CD4-positive, alpha-beta T cell treated with Interleukin-17A for 4 hours (primary cell): ENCODE data around the gene ZMIZ1.
A peak's percentile ranks its signal among the peaks of the same experiment; 100 is the strongest.

Source experiments
- DNase-seq: peaks from one replicate; pipeline ENCODE4 v3.0.0-alpha.2; 2020; ENCODE audit warnings: mixed read lengths

Gene ZMIZ1, protein sequence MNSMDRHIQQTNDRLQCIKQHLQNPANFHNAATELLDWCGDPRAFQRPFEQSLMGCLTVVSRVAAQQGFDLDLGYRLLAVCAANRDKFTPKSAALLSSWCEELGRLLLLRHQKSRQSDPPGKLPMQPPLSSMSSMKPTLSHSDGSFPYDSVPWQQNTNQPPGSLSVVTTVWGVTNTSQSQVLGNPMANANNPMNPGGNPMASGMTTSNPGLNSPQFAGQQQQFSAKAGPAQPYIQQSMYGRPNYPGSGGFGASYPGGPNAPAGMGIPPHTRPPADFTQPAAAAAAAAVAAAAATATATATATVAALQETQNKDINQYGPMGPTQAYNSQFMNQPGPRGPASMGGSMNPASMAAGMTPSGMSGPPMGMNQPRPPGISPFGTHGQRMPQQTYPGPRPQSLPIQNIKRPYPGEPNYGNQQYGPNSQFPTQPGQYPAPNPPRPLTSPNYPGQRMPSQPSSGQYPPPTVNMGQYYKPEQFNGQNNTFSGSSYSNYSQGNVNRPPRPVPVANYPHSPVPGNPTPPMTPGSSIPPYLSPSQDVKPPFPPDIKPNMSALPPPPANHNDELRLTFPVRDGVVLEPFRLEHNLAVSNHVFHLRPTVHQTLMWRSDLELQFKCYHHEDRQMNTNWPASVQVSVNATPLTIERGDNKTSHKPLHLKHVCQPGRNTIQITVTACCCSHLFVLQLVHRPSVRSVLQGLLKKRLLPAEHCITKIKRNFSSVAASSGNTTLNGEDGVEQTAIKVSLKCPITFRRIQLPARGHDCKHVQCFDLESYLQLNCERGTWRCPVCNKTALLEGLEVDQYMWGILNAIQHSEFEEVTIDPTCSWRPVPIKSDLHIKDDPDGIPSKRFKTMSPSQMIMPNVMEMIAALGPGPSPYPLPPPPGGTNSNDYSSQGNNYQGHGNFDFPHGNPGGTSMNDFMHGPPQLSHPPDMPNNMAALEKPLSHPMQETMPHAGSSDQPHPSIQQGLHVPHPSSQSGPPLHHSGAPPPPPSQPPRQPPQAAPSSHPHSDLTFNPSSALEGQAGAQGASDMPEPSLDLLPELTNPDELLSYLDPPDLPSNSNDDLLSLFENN

DNA sequence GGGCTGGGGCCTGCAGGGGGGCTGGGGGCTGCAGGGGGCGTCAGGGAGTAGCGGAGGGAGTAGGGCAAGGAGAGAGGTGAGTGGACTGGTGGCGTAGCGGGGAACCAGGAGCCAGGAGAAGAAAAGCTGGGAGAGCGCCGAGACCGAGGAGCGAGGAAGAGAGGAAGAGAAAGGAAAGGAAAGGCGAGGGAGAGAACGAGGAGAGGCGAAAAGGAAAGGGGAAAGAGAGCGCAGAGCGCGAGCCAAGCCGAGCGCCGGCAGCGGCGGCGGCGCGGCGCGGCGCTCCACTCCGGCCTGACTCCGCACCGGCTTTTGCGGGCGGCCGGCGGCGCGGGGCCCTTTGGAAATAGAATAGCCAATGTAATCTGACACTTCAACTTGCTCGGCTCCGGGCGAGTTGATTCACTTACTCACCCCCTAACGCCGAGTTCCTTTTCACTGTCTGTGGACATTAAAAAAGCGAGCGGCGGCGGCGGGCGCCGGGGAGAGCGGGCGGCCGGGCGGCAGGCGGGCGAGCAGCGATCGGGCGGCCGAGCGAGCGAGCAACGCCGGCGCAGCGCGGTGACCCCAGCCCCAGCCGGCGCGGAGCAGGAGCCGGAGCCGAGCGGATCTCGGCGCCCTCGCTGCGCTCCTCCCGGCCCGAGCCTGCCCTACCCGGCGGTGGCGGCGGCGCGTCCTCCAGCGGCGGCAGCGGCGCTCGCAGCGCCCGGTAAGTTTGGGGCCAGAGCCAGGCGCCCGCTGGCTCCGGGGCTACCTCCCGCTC lies at the start of gene ZMIZ1:
TSS of gene ZMIZ1 (plus strand) at position 405 of the 763 bp plus-strand sequence. CDS start 132,667 bp downstream, outside the sequence.
- peak; percentile 86 for DNase-seq

DNA sequence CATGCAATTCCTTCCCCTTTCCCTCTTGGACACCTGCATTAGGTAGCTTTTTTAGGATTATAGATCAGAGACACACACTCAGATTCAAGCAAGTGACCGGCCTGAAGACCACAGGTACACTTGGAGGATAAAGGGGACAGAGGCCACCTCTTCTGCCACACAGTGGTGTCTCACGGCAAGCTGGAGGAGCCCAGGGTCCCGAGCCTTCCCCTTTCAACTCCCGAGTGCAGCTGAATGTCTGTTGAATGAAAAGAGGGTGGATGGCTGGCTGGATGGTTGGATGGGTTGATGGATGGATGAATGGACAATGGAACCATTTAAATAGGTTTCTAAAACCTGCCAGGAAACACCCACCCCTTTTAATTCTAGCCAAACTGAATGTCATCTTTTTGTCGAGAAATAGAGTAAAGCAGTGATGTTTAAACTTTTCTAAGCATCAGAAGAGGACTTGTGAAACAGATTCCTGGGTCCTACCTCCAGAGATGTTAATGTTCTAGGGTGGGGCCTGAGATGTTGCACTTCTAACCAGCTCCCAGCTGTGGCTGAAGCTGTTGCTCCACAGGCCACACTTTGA lies 49.2 kb upstream of the ZMIZ1 start:
- DNase-seq = no peak

DNA sequence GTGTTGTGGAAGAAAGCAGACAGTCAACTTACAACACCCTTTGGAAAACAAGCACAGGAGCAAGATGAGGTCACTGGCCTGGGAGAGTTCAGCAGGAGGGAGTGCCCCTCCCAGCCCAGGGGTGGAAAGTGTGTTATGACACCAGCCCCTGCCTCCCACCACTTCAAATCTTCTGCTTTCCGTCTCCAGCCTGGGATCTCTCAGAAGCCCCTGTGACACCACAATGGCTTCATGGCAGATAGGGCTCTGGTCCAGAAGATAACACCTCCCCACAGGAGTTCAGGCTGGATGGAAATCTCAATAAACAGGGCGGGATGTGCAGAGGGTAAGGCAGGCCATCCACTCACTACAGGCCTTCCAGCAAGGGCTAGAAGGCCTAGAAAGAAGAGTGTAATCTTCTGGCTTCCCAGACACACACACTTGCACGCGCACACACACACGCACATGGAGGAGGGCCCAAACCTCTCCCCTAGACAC lies 48.7 kb upstream of the ZMIZ1 start:
- no peak for DNase-seq

DNA sequence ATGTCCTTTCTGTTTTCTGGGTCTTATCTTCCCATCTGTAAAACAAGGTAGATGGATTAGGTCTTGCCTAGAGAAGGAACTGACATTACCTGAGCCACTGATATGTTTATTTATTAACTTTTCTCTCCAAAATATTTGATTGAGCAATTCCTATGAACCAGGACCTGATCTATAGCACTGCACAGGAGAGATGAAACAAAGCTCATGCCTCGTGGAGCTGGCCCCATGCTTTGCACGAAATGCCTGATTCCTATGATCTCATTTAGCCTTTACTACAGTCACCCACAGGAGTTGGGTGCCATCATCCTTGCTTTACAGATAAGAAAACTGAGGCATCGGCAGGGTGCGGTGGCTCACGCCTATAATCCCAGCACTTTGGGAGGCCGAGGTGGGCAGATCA lies 48.2 kb upstream of the ZMIZ1 start:
- no peak for DNase-seq

DNA sequence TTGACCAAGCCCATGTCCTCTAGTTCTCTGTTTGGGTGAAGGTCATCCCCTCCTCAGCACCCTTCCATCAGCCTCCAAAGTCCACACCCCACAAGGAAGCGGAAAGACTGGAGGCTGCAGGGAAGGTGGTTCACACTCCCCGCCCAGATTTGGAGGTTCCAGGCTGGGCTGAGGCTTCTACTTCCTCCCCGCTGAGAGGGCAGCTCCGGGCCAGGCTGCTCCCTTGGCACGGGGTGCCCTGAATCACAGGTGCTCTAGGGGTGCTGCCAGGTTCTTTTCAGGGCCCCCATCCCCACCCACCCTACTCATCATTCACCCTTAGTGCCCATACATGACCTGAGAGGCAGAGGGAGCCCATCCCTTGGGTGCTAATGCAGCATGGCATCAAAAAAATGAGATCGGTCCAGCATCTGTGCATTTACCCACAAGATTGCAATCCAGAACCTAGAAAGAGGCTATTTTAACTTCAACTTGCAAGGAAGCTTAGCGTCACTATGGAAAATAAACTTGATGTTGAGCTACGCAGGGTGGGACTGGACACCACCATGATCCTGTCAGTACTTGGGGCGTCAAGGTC lies 47.3 kb upstream of the ZMIZ1 start:
- no peak for DNase-seq

DNA sequence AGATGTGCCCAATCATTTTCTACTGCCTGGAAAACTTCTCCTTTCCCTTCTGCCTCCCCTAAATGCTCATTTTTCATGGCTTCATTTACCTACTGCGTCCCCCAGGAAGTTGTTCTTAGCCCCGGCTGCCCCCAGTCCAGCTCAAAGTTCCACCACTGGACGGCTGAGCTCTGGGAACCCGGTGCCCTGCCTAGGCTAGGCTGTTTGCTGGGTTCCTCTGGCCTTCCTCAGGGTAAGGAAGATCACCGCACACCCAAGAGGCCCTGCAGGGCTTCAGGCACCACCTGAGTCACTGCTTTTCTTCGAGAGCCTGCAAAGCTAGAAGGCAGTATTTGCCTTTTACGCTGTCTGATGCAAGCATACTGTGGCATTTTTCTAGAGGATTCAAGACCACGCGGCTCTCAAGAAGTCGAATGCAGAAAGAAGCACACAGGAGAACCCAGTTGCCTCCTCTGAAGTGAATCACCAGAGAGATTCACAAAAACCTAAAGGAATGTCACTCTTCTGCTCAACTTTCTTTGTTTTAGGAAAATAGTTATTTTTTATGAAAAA lies 46.7 kb upstream of the ZMIZ1 start:
- no peak for DNase-seq

DNA sequence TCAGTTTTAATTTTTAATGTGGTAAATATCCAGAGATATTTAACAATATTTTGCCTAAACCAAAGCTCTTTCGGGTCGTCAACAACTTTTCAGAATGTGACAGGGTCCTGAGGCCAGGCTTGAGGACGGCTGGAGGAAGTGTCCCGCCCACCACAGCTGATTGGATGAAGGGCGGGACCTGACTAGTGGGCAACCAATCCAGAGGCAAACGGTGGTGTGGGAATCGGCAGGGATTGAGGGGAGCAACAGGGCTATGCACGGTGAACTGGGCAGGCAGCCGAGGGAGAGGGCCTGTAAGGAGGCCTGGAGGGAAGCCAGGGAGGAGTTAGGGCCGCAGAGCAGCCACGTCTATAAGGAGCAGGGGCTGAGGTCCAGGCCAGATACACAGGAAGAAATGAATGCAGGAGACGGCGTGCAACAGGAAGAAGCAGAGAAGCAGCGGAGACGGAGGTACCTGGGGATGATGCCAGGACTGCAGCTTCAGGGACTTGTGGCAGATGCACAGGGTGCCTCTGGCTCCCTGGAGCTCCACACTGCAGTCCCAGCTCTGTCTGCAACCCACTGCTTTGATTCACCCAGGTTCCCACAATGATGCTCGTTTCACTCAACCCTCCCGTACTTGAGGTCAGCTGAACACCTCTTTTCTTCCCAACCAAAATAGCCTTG lies 46.1 kb upstream of the ZMIZ1 start:
- DNase-seq = peak; percentile 31

DNA sequence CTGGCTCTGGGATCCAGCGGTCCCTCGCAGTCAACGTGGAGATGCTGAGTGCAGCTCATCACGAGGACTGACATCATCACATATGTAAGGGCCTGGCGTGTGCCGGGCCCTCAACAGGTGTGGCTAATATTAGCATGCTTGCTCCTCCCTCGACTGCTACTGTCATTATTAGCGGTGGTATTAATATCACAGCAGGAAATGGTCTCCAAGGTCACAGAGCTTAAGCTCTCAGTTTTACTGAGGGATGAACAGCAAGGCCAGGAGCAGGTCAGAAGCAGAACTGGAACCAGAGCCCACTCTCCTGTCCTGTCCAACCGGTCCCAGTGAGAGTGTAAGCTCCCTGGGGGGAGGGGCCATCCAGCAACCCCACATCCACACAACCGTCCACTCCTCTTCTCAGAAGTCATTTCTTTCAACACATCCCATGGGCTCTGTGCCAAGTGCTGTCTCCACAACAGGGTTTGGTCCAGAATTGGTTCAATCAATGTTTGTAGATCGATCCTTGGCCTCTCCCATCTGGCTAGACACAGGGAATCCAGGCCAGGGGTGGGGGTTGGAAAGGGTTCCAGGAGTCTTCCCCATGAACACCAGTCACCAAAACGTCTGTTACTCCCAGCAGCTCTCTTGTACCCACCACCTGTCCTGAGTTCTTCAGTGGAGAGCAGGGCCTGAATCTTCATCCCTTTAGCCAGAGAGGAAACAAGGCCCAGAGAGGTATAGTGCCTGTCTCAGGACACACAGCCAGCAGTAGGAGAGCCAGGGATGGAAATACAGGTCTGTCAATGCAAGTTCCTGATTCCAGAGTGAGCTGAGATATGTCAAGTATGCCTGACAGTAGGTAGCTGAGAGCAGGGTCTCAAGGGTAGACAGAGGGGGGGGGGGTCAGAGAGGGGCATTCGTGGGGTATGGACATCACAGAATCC lies 45.3 kb upstream of the ZMIZ1 start:
- DNase-seq = no peak

DNA sequence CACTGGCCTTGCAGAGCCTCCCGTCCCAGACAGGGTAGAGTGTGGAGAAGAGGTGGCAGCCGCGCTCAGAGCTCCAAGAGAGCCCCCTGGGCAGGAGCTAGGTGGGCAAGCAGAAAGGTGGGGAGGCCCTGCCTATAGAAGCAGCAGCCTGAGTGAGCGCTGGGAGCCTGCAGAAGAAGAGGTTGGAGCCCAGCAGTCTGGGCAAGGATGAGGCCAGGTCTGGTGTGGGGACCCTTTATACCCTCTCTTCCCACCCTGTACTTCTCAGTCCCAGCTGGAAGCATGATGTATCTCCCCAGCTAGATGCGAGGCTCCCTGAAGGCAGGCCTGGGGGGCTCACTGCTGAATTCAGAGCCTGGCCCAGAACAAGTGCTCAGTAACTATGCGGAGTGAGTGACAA lies 44.5 kb upstream of the ZMIZ1 start:
- DNase-seq = no peak

DNA sequence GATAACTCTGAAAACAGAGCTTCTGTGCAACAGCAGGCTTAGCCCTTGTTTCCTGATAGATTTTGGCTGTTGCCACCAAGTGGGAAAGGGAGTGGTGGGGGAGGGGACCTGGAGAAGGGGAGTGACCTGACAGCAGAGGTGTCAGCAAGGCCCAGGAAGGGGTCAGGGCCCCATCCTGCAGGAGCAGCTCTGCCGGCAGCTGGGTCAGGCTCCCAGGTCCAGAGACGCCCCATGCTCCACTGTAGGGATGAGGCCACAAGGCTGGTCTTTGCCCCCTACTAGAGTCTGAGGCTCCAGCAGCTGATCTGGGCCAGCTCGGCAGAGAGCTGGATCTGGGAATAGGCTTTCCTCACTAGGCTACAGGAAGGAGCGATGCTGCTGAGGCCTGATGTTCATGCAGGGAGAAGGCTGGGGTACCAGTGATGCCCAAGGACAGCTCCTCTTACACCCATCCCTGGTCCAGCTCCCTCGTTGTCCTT lies 44.0 kb upstream of the ZMIZ1 start:
- DNase-seq = no peak

DNA sequence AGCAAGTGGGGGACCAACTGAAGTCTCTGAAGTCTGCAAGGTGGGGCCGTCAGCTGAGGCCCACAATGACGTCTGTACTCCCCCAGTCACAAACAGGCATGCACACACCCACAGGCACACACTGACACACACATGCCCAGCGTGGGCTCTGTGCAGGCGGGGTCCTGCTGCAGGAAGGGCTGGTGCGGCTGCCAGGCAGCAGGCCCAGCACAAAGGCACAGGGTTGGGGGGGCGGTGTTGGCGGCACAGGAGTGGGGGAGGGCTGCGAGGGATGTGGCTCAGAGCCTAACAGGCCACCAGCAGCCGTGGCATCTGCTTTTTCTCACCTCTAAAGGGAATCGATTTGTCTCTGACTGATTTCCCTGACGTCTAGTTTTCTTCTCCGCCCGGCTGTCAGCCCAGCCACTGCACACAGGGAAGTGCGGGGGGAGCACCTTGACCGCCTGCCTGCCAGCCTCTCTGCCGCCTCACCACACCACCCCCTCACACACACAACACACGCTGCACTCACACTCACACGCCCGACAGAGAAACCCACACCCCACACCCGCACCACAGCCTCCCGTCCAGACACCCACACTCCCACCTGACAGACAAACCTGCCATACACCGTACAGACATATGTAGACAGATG lies 43.5 kb upstream of the ZMIZ1 start:
- DNase-seq = peak; percentile 63

DNA sequence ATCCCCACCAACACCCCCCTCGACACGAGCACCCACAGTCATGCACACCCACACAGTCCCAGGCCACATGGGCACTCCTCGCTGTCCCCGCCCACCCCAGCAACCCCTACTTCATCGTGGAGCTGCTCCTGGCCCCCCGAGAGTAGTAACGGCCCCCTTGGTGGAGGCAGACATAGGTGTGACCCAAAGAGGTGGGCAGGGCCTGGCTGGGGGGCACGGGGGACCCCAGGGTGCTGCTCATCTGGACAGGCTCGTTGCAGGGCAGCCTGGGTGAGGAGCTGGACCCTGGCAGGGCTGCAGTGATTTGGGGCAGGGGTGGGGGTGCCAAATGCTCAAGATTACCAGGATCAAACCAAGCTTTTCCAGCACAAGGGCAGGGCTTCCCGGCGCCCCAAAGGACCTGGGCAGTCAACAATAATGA lies 42.4 kb upstream of the ZMIZ1 start:
- DNase-seq = no peak

DNA sequence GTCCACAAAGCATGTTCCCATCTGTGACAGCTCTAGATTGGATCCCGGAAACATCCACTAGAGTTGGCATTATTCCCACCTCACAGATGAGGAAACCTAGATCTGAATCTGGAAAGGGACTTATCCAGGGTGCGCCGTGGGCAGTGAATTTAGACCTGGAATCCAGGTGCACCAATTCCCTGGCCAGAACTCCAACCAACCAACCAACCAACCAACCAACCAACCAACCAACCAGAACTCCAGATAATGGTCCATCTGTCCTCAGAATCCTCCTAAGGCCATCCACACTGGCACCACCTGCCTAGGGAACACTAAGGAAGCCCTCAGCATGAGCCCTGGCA lies 42.0 kb upstream of the ZMIZ1 start:
- DNase-seq = no peak

DNA sequence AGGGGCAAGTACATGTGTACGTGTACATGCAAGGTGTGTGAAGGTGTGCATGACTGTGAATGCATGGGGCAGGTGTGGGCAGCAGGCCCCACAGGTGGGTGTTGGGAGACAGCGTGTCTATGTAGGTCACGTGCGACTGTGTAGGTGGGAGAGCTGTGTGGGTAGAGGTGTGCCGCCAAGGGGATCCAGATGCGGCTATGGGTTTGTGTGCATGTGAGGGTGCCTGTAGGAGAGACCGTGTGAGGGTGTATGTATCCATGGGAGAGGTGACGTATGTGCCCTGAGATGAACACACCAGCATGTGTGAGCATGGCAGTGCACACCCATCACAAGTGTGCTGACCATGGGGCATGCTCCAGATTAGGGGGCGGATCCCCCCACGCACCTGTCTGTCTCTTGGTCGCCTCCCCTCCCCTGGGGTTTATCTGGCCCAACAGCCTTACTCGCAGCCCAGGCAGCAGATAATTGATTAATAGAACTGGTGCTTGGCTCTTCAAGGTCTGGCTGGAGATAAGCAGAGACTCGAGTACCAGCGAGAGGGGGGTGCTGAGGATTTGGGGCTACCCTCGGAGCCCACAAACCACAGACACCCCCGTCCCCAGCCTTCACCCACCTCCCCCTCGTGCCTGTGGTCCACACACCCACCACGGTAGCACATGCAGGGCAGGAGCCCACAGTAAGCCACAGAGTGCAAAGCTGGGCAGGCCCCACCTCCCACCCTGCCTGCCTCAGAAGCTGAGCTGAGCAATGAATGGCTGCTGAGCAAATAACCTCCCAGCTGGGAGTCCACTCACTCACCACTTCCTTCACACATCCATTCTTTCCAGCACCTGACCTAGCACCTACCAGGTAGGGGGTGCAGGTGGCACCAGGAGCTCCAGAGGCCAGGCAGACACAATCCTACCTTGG lies 41.4 kb upstream of the ZMIZ1 start:
- DNase-seq = peak; percentile 29

DNA sequence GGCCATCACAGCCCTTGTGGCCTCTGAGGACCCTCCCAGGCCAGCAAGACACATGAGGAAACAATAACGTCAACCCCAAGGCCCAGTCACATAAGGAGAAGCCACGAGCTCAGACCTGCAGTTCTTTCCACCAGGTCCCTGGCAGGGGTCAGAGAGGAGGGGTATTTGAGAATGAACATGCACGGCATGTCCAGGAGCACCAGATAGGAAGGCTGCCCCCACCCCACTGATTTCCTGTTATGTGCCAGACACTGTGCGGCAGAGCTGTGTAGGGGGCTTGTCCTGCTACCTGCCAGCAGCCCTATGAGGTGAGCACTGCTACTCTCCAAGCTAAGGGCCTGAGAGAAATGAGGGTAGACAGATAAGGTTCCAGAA lies 40.7 kb upstream of the ZMIZ1 start:
- DNase-seq = no peak

DNA sequence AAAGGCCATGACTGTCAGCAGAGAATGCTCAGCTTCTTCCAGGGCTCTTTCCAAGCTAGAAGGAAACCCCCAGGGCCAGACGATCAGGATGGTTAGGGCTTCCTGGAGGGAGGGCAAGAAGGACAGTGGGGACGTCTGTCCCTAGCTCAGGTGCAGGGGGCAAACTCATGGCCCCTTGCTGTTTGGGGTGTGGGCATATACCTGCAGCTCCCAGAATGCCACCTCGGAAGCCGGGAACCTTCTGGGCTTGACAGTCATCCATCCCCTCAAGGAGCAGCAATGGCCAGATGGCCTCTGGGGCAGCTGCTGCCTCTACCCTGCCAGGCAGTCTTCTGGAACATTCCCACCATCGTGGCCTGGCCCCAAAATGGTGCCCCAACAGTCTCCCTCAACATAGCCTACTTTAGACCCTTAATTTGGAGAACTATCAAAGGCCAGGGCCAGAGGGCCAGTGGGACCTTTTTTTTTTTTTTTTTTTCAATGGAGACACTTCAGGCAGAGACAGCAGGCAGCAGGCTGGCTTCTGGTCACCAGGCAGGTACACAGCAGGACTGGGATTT lies 40.2 kb upstream of the ZMIZ1 start:
- no peak for DNase-seq

DNA sequence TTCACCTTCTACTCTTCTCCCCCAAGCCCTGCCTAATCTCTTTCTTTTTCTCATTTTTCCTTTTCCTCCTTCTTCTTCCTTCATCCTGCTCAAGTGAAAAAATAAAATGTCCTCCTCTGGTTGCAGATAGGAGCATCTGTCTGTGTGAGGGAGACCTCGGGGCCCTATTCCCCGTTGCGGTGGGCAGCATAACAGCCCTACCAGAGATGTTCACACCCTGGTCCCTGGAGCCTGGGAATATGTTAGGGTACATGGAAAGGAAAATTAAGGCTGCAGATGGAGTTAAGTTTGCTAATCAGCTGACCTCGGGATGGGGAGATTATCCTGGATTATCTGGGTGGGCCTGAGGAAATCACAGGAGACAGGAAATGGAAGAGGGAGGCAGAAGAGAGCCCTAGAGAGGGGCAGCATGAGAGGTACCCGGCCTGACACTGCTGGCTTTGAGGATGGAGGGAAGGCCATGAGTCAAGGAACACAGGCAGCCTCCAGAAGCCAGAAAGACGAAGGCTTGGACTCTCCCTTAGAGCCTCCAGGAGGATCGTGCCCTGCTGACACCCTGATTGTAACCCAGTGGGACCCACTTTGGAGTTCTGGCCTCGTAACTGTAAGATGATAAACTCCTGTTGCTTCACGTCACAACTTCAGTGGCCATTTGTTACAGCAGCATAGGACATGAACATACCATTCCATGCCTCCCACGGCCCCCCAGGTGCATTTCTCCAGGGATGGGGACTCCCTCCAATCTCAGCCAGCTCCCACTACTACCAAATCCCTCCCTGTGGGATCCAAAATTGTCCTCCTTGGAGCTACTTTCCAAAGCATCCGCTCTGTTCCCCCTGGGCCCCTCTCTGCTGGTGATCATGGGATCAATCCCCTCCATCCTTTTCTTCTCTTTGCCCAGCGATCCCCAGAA lies 39.0 kb upstream of the ZMIZ1 start:
- DNase-seq = no peak
